Smooth muscle cell (in vitro differentiated cells): ENCODE measurements around the gene TGFBR3. TPM values are rescaled to one million over a fixed set of nuclear protein-coding genes. Genes with fewer than 3 reads are reported as not detected.

Experiments
- DNase-seq: peaks from one replicate; lab custom pipeline; 2025; ENCODE audit not compliant: unreplicated experiment; lab: John Stamatoyannopoulos, UW
- H2AFZ ChIP-seq: fragments of 200-600 bp; sonication (generic); 2 replicates; pipeline ENCODE4 v1.6.0; 2016; ENCODE audit warnings: antibody characterized with exemption, low read depth, mild to moderate bottlenecking
- H3F3A ChIP-seq: fragments of 200-600 bp; sonication (generic); 2 replicates; pipeline ENCODE4 v1.6.0; 2017; ENCODE audit warnings: antibody characterized with exemption, low read depth
- H3K27ac ChIP-seq: fragments of 200-600 bp; sonication (generic); 2 replicates; pipeline ENCODE4 v1.5.1; 2016; ENCODE audit warnings: low read depth, mild to moderate bottlenecking
- H3K27me3 ChIP-seq: fragments of 200-600 bp; sonication (generic); 2 replicates; pipeline ENCODE4 v1.6.1; 2016; ENCODE audit warnings: low read depth, mild to moderate bottlenecking
- H3K36me3 ChIP-seq: fragments of 200-600 bp; sonication (generic); 2 replicates; pipeline ENCODE4 v1.5.1; 2016; ENCODE audit warnings: low read depth
- H3K4me1 ChIP-seq: fragments of 200-600 bp; sonication (generic); 2 replicates; pipeline ENCODE4 v1.5.1; 2016; ENCODE audit warnings: low read depth
- H3K4me2 ChIP-seq: fragments of 200-600 bp; sonication (generic); 2 replicates; pipeline ENCODE4 v1.6.0; 2016; ENCODE audit warnings: mild to moderate bottlenecking
- H3K4me3 ChIP-seq: fragments of 200-600 bp; sonication (generic); 2 replicates; pipeline ENCODE4 v1.5.1; 2016; ENCODE audit warnings: mild to moderate bottlenecking
- H3K79me2 ChIP-seq: fragments of 200-600 bp; sonication (generic); 2 replicates; pipeline ENCODE4 v1.6.0; 2016; ENCODE audit warnings: low read depth, mild to moderate bottlenecking
- H3K9ac ChIP-seq: fragments of 200-600 bp; sonication (generic); 2 replicates; pipeline ENCODE4 v1.6.0; 2016; ENCODE audit warnings: low read depth
- H3K9me3 ChIP-seq: fragments of 200-600 bp; sonication (generic); replicated peaks from 2 replicates; pipeline ENCODE4 v1.5.1; 2016; ENCODE audit warnings: low read depth
- H4K20me1 ChIP-seq: fragments of 200-600 bp; sonication (generic); 2 replicates; pipeline ENCODE4 v1.6.0; 2016; ENCODE audit warnings: low read depth
- CTCF ChIP-seq: fragments of 200-600 bp; sonication (generic); IDR thresholded peaks from 2 replicates; pipeline ENCODE4 v1.5.1; 2017; ENCODE audit warnings: borderline replicate concordance, mild to moderate bottlenecking, antibody characterized with exemption; ENCODE audit not compliant: insufficient read depth, poor library complexity, severe bottlenecking
- WGBS: methylation state at CpG from one replicate; pipeline ENCODE4 v1.1.7; 2016; ENCODE audit warnings: low lambda C conversion rate; 5-methylcytosine and 5-hydroxymethylcytosine counted together
- polyA plus RNA-seq: library from polyadenylated mRNA; unstranded; fragments of >200 nt; fragmentation: Nextera tagmentation; extraction: Ambion mirVana; gene quantifications from 2 replicates; pipeline ENCODE4 v1.2.1, GENCODE V29; 2016
- total RNA-seq: library from RNA; depleted of rRNA; stranded (reverse); fragments of >200 nt; gene quantifications from 2 replicates; pipeline ENCODE4 v1.2.3, GENCODE V29; 2014

TGFBR3 gene
- total and polyA plus RNA-seq, 2 experiments from 2014 or later: 68.3 to 112 TPM

- Histone ChIP-seq H3K4me2 (no peak overlapping the region), H3F3A (peaks cover 8% of the 10 kb centered on the region), H3K79me2 (peaks cover 6% of the 10 kb centered on the region), H3K9ac (no peak overlapping the region), H3K27me3 (no peaks in the 10 kb centered on the region), H3K4me1 (peaks cover 3% of the 10 kb centered on the region), H3K4me3 (no peak overlapping the region), H3K36me3 (no peaks in the 10 kb centered on the region), H3K9me3 (no peaks in the 10 kb centered on the region), H2AFZ (no peak overlapping the region), H3K27ac (peak overlapping the region; percentile 15), H4K20me1 (no peaks in the 10 kb centered on the region)
- TF ChIP-seq CTCF: no peak
- no peak for DNase-seq
- WGBS: 71% methylated on average over 5 of the region's 5 CpGs
Observed at GRCh38 chr1:91706140-91706957, 179.6 kb downstream of the TGFBR3 start.

- Histone ChIP-seq H3K9ac (no peak overlapping the region), H3K4me1 (peaks cover 8% of the 10 kb centered on the region), H4K20me1 (no peaks in the 10 kb centered on the region), H3K79me2 (peaks cover 6% of the 10 kb centered on the region), H2AFZ (no peak overlapping the region), H3K9me3 (no peaks in the 10 kb centered on the region), H3K36me3 (no peaks in the 10 kb centered on the region), H3K27ac (no peak overlapping the region), H3K4me2 (no peak overlapping the region), H3K4me3 (no peak overlapping the region), H3F3A (peaks cover 13% of the 10 kb centered on the region), H3K27me3 (no peaks in the 10 kb centered on the region)
- TF ChIP-seq CTCF: no peak
- WGBS: 100% methylated on average over 1 of the region's 1 CpG
- DNase-seq: no peak
Observed at GRCh38 chr1:91704746-91705145, 181.2 kb downstream of the TGFBR3 start.

GRCh38 chr1:91703095-91703494 is 182.9 kb downstream of the TGFBR3 start:
- peak overlapping the region; percentile 35 for H3K27ac ChIP-seq
- TF ChIP-seq CTCF: no peak
- no peak overlapping the region for H3K9ac ChIP-seq
- no peak overlapping the region for H3K4me2 ChIP-seq
- no peaks in the 10 kb centered on the region for H3K9me3 ChIP-seq
- no peaks in the 10 kb centered on the region for H3K36me3 ChIP-seq
- no peaks in the 10 kb centered on the region for H3K27me3 ChIP-seq
- no peak overlapping the region for H2AFZ ChIP-seq
- no peak overlapping the region for H3K4me3 ChIP-seq
- peaks cover 17% of the 10 kb centered on the region for H3F3A ChIP-seq
- H4K20me1 ChIP-seq: no peaks in the 10 kb centered on the region
- peaks cover 11% of the 10 kb centered on the region for H3K4me1 ChIP-seq
- DNase-seq: no peak
- peaks cover 6% of the 10 kb centered on the region for H3K79me2 ChIP-seq
- WGBS: 67% methylated on average over 4 of the region's 4 CpGs

GRCh38 chr1:91701472-91701869 is 184.5 kb downstream of the TGFBR3 start:
- TF ChIP-seq CTCF: no peak
- Histone ChIP-seq H4K20me1 (no peaks in the 10 kb centered on the region), H3K27ac (peak overlapping the region; percentile 92), H3F3A (peaks cover 14% of the 10 kb centered on the region), H3K9me3 (no peaks in the 10 kb centered on the region), H3K9ac (peak overlapping the region; percentile 41), H2AFZ (no peak overlapping the region), H3K27me3 (no peaks in the 10 kb centered on the region), H3K4me1 (peaks cover 19% of the 10 kb centered on the region), H3K36me3 (no peaks in the 10 kb centered on the region), H3K79me2 (peaks cover 6% of the 10 kb centered on the region), H3K4me3 (no peak overlapping the region), H3K4me2 (peak overlapping the region; percentile 65)
- DNase-seq: no peak
- WGBS: 59% methylated on average over 4 of the region's 4 CpGs
